Measurements from ENCODE around the gene CFAP52.
"Not testable (repeated sequence)": the region's sequence is repeated elsewhere in the genome, so short reads cannot be mapped to it uniquely, and the experiment has no call there.

The CFAP52 gene

DNA sequence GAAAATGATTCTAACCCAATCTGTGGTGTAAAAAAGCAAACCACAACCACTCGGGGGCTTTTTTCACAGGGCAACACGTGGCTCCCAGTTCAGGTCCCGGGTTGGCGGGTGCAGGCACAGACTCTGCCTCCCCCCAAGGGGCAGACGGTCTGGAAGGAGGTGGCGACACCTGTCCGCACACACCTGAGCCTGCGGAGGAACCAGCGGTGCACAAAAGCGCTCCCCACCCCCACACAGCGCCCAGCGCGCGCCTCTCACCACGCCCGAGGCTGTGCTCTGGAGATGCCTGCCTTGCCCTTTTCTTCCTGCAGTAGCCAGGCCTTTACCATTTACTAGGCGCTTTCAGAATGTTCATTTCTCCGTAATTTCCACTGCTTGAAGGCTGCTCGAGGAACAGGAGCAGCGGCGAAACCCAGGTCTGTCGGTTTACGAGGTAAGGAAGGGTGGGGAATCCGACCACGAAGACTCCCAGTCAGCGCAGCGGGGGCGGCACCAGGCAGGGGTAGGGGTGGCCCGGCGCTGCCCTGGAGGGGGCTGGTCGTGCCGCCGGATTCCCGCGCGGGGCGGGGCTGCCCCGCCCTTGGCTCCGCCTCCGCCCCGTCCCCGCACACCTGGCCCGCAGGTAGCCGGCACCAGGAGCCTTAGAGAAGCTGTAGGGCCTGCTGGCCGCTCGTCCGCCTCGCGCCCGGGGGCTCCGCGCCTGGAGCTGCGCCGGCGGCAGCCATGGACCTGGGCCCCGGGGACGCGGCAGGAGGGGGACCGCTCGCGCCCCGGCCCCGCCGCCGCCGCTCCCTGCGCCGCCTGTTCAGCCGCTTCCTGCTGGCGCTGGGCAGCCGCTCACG lies 68.7 kb downstream of the CFAP52 start, which contains the start of gene USP43:
TSS of gene USP43 (plus strand) at position 608 of the 842 bp plus-strand sequence. CDS start at position 724, 116 bp downstream.
- in situ Hi-C loops (cut with MboI; ENCODE audit: low sequenced_read_pairs): no loop called here
- DNase-seq (ENCODE audit: low spot score in 2 of 2): peak; percentile 37 to 76

DNA sequence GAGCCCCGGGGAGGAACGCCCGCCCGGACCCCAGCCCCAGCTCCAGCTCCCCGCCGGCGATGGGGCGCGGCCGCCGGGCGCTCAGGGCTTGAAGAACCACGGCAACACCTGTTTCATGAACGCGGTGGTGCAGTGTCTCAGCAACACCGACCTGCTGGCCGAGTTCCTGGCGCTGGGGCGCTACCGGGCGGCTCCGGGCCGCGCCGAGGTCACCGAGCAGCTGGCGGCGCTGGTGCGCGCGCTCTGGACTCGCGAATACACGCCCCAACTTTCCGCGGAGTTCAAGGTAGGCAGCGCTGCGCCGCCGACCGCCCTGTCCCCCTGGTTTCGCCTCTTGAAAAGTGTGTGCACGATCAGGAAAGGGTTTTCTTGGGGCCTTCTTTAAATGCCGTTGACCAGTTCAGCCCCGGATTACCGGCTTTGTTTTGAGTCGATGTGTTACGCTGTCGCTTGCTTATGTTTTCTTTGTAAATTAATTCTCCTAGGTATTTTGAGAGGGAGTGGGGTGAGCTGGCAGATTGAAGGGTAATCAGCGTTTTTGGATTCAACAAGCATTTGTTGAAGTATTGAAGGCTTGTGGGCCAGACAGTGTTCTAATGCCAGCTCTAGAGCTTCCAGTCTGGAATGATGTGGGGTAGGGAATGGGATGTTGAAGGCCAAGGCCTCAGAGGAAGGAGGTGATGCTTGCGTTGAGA lies 69.6 kb downstream of the CFAP52 start:
- in situ Hi-C loops (cut with MboI; ENCODE audit: low sequenced_read_pairs): no loop called here
- peak overlapping the region; percentile 44 for H3K4me3 ChIP-seq

More for the DNA sequence above, 68.7 kb downstream of the CFAP52 start, which contains the start of gene USP43:
- Histone ChIP-seq H3K9me3 (no peaks in the 10 kb centered on the region), H3K4me3 (peak within 1 kb of the TSS; percentile 44), H3K27me3 (ENCODE audit: low read depth) (no peaks in the 10 kb centered on the region), H3K36me3 (replicated peaks) (no peaks in the 10 kb centered on the region), H3K4me1 (peaks cover 21% of the 10 kb centered on the region)

DNA sequence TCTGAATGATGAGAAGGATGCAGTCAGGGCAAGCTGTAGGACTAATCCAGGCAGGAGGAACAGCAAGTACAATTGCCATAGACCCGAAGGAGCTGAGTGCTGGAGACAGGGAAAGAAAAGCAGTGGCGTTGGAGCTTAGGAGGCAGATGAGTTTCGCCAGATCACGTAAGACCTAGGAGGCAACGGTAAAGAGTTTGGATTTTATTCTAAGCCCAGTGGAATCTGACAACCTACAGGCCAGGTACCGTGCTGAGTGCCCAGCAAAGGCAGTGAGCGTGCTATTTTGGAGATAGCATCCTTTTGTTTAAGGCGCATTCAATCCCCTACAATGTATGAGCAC lies 70.1 kb downstream of the CFAP52 start:
- no peak for DNase-seq (ENCODE audit: low spot score in 2 of 2)
- Histone ChIP-seq H3K4me1 (peaks cover 21% of the 10 kb centered on the region), H3K36me3 (replicated peaks) (no peaks in the 10 kb centered on the region), H3K27me3 (ENCODE audit: low read depth) (no peaks in the 10 kb centered on the region), H3K4me3 (peak overlapping the region; percentile 44), H3K9me3 (no peaks in the 10 kb centered on the region)
- in situ Hi-C loops (cut with MboI; ENCODE audit: low sequenced_read_pairs): no loop called here

More for the DNA sequence above, 69.6 kb downstream of the CFAP52 start:
- peaks cover 21% of the 10 kb centered on the region for H3K4me1 ChIP-seq
- H3K36me3 ChIP-seq (replicated peaks): no peaks in the 10 kb centered on the region
- no peaks in the 10 kb centered on the region for H3K9me3 ChIP-seq
- DNase-seq (ENCODE audit: low spot score in 2 of 2): peak; percentile 32 to 66
- no peaks in the 10 kb centered on the region for H3K27me3 ChIP-seq (ENCODE audit: low read depth)

DNA sequence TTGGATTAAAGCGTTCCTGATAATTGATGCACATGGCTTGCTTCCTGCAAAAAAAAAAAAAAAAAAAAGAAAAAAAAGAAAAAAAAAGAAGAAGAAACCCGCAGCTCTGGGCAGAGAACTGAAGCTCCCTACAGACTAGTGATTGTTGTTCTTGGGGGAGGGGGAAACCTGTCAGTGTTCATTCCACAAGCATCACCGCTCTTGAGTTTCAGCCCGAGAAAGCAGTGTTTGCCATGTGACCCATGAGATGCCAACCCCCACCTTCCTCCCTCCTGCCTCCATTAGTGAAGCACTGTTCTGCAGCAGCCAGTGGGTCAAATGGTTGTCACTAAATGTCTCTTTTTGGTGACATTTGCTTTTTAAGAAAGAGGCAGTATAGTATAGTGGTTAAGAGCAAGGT lies 70.6 kb downstream of the CFAP52 start:
- no peak overlapping the region for H3K4me3 ChIP-seq
- no peaks in the 10 kb centered on the region for H3K9me3 ChIP-seq
- in situ Hi-C loops (cut with MboI; ENCODE audit: low sequenced_read_pairs): no loop called here
- H3K36me3 ChIP-seq (replicated peaks): no peaks in the 10 kb centered on the region
- peaks cover 21% of the 10 kb centered on the region for H3K4me1 ChIP-seq
- DNase-seq (ENCODE audit: low spot score in 2 of 2): no peak
- H3K27me3 ChIP-seq (ENCODE audit: low read depth): no peaks in the 10 kb centered on the region

DNA sequence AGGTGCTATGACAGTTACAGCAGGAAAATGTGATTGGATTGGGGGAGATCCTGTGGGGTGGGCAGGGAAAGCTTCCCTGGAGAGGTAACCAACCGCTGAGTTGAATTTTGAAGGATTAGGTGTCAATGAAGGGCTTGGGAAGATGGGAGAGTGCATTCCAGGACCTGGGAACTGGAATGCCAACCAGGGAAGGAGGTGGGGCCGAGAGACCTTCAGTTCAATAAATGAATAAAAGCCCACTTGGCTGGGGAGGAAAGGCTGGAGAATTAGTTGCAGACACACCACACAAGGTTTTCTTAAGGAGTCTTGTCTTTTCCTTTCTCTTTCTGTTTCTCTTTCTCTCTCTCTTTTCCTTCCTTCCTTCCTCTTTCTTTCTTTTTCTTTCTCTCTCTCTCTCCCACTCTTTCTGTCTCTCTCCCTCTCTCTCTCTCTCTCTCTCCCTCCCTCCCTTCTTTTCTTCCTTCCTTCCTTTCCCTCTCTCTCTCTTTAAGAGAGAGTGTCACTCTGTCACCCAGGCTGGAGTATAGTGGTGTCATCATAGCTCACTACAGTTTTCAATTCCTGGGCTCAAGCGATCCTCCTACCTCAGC lies 72.2 kb downstream of the CFAP52 start:
- Histone ChIP-seq H3K4me3 (no peak overlapping the region), H3K27me3 (ENCODE audit: low read depth) (no peaks in the 10 kb centered on the region), H3K9me3 (no peaks in the 10 kb centered on the region), H3K4me1 (peaks cover 21% of the 10 kb centered on the region), H3K36me3 (replicated peaks) (no peaks in the 10 kb centered on the region)
- in situ Hi-C loops (cut with MboI; ENCODE audit: low sequenced_read_pairs): no loop called here
- peak in 1 of 2 experiments; percentile 9 for DNase-seq (ENCODE audit: low spot score in 2 of 2)

DNA sequence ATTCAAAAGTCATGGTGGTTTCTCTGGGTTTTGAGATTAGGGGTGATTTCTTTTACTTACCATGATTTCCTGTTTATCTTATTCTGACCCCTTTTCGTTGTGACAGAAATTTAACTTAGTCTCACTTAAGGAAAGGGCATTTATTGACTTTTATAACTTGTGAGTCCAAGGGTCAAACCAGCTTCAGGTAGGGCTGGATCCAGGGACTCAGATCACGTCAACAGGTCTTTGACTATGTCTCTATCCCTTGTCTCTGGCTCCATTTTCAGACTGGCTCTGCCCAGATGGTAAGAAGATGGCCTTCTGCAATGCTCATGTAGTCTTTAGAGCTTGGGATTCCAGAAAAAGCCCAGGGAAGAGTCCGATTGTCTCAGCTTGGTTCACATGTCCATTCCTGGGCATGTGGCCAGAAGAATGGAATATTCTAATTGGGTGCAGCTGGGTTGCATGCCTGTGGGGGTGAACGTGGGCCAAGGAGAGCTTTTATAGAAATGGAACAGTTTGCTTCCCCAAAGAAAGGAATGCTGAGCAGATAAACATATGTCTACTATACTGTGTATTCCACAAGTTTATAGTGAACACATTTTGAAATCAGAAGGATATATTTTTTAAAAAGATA lies 82.3 kb downstream of the CFAP52 start:
- in situ Hi-C loops (cut with MboI; ENCODE audit: low sequenced_read_pairs): no loop called here
- Histone ChIP-seq H3K9me3 (no peaks in the 10 kb centered on the region), H3K36me3 (replicated peaks) (no peaks in the 10 kb centered on the region), H3K4me3 (no peak overlapping the region), H3K27me3 (ENCODE audit: low read depth) (no peaks in the 10 kb centered on the region), H3K4me1 (no peaks in the 10 kb centered on the region)
- no peak for DNase-seq (ENCODE audit: low spot score in 2 of 2)

DNA sequence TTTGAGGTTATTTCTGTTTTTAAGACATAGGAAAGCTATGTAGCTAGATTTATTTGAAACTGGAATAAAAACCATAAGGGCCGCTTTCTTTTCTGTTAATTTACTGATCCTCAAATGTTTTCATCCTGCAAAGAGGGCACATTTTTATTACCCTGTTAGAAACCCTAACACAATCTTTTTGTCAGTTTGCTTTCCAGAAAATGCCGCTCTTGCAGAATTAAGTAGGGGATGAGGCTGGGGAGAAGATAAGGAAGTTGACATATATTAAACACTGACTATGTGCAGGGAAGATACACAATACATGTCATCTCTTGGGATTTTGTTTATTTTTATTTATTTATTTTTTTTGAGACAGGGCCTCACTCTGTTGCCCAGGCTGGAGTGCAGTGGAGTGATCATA lies 84.6 kb downstream of the CFAP52 start:
- no peaks in the 10 kb centered on the region for H3K4me1 ChIP-seq

DNA sequence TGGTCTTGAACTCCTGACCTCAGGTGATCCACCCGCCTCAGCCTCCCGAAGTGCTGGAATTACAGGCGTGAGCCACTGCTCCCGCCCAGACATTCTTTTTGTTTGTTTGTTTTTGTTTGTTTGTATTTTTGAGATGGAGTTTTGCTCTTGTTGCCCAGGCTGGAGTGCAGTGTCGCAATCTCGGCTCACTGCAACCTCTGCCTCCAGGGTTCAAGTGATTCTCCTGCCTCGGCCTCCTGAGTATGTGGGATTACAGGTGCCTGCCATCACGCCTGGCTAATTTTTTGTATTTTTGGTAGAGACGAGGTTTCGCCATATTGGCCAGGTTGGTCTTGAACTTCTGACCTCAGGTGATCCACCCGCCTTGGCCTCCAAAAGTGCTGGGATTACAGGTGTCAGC lies 87.1 kb downstream of the CFAP52 start:
- H3K27me3 ChIP-seq (ENCODE audit: low read depth); H3K4me1 ChIP-seq; in situ Hi-C loops (cut with MboI; ENCODE audit: low sequenced_read_pairs); H3K36me3 ChIP-seq (replicated peaks); H3K9me3 ChIP-seq; H3K4me3 ChIP-seq; DNase-seq (ENCODE audit: low spot score in 2 of 2): not testable (repeated sequence)

More for the DNA sequence above, 84.6 kb downstream of the CFAP52 start:
- H3K9me3 ChIP-seq: no peaks in the 10 kb centered on the region
- no peaks in the 10 kb centered on the region for H3K36me3 ChIP-seq (replicated peaks)
- no peak overlapping the region for H3K4me3 ChIP-seq
- H3K27me3 ChIP-seq (ENCODE audit: low read depth): no peaks in the 10 kb centered on the region
- in situ Hi-C loops (cut with MboI; ENCODE audit: low sequenced_read_pairs): no loop called here
- no peak for DNase-seq (ENCODE audit: low spot score in 2 of 2)

DNA sequence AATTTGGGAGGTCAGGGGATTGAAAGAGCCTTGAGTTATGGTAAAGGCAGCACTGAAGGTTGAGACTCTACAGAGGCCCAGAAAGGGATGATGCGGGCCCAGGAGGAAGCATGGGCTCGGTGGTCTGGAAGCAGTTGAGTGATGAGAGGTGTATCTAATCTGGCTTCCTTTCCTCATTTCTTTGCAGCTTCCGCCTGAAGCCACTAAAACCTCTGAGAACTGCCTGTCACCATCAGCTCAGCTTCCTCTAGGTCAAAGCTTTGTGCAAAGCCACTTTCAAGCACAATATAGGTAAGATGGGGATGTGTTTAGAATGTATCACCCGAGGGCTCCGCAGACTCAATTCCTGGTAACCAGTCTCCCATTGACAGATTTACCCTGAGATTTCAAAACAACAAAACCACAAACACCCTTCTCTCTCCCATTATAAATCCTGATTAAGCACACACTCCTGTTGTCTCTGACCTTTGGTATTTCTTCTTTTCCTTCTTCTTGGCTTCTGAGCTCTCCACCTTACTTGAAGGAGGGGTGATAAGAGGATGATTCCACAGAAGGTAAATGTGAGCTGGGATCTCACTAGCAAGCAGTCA lies 90.1 kb downstream of the CFAP52 start:
- no peaks in the 10 kb centered on the region for H3K9me3 ChIP-seq
- DNase-seq (ENCODE audit: low spot score in 2 of 2): no peak
- in situ Hi-C loops (cut with MboI; ENCODE audit: low sequenced_read_pairs): no loop called here
- no peaks in the 10 kb centered on the region for H3K27me3 ChIP-seq (ENCODE audit: low read depth)
- H3K4me1 ChIP-seq: no peaks in the 10 kb centered on the region
- H3K36me3 ChIP-seq (replicated peaks): no peaks in the 10 kb centered on the region
- no peak overlapping the region for H3K4me3 ChIP-seq

DNA sequence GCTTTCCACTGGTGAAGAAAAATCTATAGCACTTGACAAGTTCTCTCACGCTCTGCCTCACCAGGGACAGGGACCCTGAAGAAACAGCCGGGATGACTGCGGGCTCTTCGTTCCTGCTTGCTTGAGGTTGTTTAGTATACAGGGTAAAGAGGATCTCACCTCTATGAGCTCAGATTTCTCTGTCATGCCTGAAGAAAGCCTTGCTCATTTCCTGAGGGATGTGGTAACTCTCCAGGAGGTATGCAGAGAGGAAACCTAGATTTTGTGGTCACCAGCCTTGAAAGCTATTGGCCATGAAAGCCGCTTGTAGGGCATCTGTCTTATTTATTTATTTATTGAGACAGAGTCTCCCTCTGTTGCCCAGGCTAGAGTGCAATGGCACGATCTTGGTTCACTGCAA lies 92.1 kb downstream of the CFAP52 start:
- no peaks in the 10 kb centered on the region for H3K27me3 ChIP-seq (ENCODE audit: low read depth)
- in situ Hi-C loops (cut with MboI; ENCODE audit: low sequenced_read_pairs): no loop called here
- no peak overlapping the region for H3K4me3 ChIP-seq
- no peaks in the 10 kb centered on the region for H3K36me3 ChIP-seq (replicated peaks)
- no peaks in the 10 kb centered on the region for H3K9me3 ChIP-seq
- no peaks in the 10 kb centered on the region for H3K4me1 ChIP-seq
- no peak for DNase-seq (ENCODE audit: low spot score in 2 of 2)

DNA sequence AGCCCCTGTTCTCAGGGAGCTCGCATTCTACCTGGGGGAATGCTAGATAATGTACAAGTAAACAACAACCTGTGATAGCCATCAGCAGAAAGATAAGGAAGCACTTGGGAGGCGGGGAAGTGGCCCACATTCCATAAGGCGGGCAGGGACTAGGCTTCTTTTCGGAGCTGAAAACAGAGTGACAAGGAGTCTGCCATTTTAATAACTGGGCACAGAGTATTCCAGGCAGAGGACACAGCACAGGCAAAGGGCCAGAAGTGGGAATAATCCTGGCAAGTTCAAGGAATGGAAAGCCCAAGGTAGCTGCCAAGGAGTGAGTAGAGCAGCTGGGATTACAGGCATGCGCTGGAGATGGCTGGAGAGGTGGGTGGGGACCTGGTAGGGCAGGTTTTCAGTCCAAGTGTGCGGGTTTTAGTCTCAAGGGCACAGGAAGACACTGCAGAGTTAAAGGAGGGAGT lies 93.1 kb downstream of the CFAP52 start:
- no peak for DNase-seq (ENCODE audit: low spot score in 2 of 2)
- in situ Hi-C loops (cut with MboI; ENCODE audit: low sequenced_read_pairs): no loop called here
- H3K36me3 ChIP-seq (replicated peaks): no peaks in the 10 kb centered on the region
- no peaks in the 10 kb centered on the region for H3K4me1 ChIP-seq
- H3K4me3 ChIP-seq: no peak overlapping the region
- no peaks in the 10 kb centered on the region for H3K9me3 ChIP-seq
- H3K27me3 ChIP-seq (ENCODE audit: low read depth): no peaks in the 10 kb centered on the region

DNA sequence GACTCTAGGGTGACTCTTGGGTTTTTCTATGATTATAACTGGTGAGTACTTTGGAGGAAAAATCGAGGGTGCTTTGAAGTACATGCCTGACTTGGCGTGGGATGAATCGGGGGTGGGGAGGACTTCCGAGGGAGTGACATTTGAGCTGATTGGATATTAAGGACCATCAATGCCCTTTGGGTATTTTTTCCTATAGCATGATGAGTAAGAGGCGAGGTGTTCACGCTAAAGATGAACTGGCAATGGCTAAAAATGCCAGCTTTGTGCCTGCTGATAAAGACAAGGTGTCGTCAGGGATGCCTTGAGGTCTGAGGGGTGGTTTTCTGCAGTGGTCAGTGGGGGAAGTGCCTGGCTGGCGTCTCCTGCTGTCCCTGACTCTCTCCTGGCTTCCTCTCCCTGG lies 94.2 kb downstream of the CFAP52 start:
- Histone ChIP-seq H3K36me3 (replicated peaks) (no peaks in the 10 kb centered on the region), H3K9me3 (no peaks in the 10 kb centered on the region), H3K27me3 (ENCODE audit: low read depth) (no peaks in the 10 kb centered on the region), H3K4me1 (no peaks in the 10 kb centered on the region), H3K4me3 (no peak overlapping the region)
- in situ Hi-C loops (cut with MboI; ENCODE audit: low sequenced_read_pairs): no loop called here
- DNase-seq (ENCODE audit: low spot score in 2 of 2): no peak

DNA sequence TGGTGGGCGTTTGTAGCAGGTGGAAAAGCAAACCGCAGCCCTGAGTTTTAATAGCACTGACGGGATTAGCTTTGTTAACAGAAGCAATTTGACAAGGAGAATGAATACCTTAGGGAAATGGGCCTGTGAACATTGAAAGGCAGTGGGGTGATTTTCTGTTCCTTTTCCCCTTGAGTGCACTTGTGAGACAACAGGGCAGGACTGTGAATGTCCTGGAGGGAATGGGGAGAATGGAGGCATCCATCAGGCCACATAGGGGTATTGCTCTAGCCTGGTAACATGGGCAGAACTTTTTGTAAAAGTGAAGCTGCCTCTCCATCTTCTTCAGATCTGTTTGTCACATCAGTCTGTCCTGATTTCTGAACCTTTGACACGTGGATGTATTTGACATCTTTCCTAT lies 95.1 kb downstream of the CFAP52 start:
- no peaks in the 10 kb centered on the region for H3K9me3 ChIP-seq
- H3K4me1 ChIP-seq: no peaks in the 10 kb centered on the region
- no peaks in the 10 kb centered on the region for H3K36me3 ChIP-seq (replicated peaks)
- H3K27me3 ChIP-seq (ENCODE audit: low read depth): no peaks in the 10 kb centered on the region
- peak in 1 of 2 experiments; percentile 9 for DNase-seq (ENCODE audit: low spot score in 2 of 2)
- no peak overlapping the region for H3K4me3 ChIP-seq
- in situ Hi-C loops (cut with MboI; ENCODE audit: low sequenced_read_pairs): no loop called here
